ENCODE results near the gene SIAH1. TPM values are rescaled to one million over a fixed set of nuclear protein-coding genes. Genes with fewer than 3 reads are reported as not detected.

Gene SIAH1
- total RNA-seq, 1 experiment from 2014 or later: 22.7 TPM

DNA sequence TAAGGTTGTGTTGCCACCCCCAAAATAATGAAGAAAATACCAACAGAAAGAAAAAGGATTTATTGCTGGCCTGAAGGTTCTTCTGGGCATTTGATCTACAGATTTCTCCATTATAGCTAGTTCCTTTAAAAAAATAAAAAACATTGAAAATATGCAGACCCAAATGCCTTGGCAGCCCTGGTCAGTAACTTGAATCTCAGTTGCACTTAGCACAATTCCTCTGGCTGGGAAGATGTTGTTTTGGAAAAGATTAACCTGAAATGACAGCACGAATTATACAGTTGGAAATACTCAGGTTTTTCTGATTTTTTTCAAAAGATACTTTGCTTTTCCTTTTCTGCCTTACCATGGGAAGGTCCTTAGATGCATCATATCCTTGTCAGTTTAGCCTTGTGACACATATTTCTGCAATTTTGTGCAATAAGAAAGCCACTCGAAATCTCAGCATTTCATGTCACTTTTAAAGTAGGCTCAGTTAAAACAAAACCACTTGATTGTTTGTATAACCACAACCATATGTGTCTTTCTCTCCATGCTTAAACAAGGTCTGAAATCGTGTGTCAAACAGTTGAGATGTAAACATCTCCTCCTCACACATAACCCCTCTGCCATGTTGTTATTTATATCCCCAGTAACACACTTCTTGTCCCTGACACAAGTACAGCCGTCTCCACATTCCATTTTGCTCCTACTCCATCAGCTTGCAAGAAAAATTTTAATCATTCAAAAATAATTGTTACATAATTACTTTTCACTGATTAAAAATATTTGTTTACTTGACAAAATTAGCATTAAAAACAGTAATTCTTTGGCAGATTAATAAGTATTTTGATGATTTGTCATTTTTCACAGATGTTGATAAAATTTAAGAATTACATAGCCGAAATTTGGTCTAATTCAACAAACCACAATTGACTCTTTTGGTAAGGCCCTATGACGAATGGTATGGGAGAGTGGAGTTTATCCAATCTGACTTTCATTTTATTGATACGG, 61.1 kb downstream of the SIAH1 start:
- BruUV-seq (replicated peaks): no TSS peak
- Histone ChIP-seq H2AFZ (ENCODE audit: low read depth, low read length, poor library complexity, severe bottlenecking) (no peak overlapping the region), H3K27me3 (ENCODE audit: insufficient read depth, low read length) (no peaks in the 10 kb centered on the region), H4K20me1 (ENCODE audit: insufficient read depth) (no peaks in the 10 kb centered on the region; the same call in 1 of the 2 replicates), H3K9me3 (ENCODE audit: control insufficient read depth in 1 of 2, insufficient read depth in 1 of 2, low read depth in 1 of 2, low read length in 2 of 2) (no peaks in the 10 kb centered on the region), H3K9me2 (ENCODE audit: insufficient read depth) (no peaks in the 10 kb centered on the region), H3K4me2 (ENCODE audit: low read length) (no peak overlapping the region), H3K79me2 (ENCODE audit: insufficient read depth, low read length) (no peaks in the 10 kb centered on the region), H3K4me1 (ENCODE audit: control insufficient read depth in 1 of 2, insufficient read depth in 2 of 2, low read length in 2 of 2) (no peaks in the 10 kb centered on the region), H3K9ac (ENCODE audit: low read length) (no peak overlapping the region), H3K27ac (ENCODE audit: low read depth, low read length) (no peak overlapping the region), H3K36me3 (ENCODE audit: control insufficient read depth in 1 of 2, insufficient read depth in 2 of 2, low read length in 2 of 2) (no peaks in the 10 kb centered on the region), H3K4me3 (replicated peaks in 1 of 2; ENCODE audit: low read depth in 1 of 2, low read length in 2 of 2) (no peak overlapping the region)
- no peak for DNase-seq (ENCODE audit: low read depth, low spot score)
- intact Hi-C loops (cut with micrococcal nuclease): no loop called here
- CTCF ChIA-PET: no interaction called here
- TF ChIP-seq SIN3A (IDR thresholded peaks at IDR 0.05; ENCODE audit: low read depth) (no peak), SRF (IDR thresholded peaks at IDR 0.05; ENCODE audit: low read depth) (no peak), CEBPB (IDR thresholded peaks at IDR 0.05; ENCODE audit: low read depth) (no peak), CBX3 (IDR thresholded peaks at IDR 0.05; ENCODE audit: low read depth) (no peak), FOSL1 (IDR thresholded peaks at IDR 0.05; ENCODE audit: low read depth) (no peak), ZFX (IDR thresholded peaks at IDR 0.05) (no peak), YY1 (IDR thresholded peaks at IDR 0.05; ENCODE audit: extremely low read depth, insufficient replicate concordance, low read depth, low read length) (no peak), ZNF274 (IDR thresholded peaks at IDR 0.05; ENCODE audit: low read depth, low read length) (no peak), POLR2AphosphoS5 (IDR thresholded peaks at IDR 0.05; ENCODE audit: low read depth, low read length) (no peak), EGR1 (IDR thresholded peaks at IDR 0.05; ENCODE audit: low read depth) (no peak)
- TF ChIP-seq, protein P1, sequence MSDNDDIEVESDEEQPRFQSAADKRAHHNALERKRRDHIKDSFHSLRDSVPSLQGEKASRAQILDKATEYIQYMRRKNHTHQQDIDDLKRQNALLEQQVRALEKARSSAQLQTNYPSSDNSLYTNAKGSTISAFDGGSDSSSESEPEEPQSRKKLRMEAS (IDR thresholded peaks at IDR 0.05): no peak
- TF ChIP-seq, protein P2, sequence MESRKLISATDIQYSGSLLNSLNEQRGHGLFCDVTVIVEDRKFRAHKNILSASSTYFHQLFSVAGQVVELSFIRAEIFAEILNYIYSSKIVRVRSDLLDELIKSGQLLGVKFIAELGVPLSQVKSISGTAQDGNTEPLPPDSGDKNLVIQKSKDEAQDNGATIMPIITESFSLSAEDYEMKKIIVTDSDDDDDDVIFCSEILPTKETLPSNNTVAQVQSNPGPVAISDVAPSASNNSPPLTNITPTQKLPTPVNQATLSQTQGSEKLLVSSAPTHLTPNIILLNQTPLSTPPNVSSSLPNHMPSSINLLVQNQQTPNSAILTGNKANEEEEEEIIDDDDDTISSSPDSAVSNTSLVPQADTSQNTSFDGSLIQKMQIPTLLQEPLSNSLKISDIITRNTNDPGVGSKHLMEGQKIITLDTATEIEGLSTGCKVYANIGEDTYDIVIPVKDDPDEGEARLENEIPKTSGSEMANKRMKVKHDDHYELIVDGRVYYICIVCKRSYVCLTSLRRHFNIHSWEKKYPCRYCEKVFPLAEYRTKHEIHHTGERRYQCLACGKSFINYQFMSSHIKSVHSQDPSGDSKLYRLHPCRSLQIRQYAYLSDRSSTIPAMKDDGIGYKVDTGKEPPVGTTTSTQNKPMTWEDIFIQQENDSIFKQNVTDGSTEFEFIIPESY (IDR thresholded peaks at IDR 0.05; ENCODE audit: extremely low read depth, insufficient replicate concordance, low read length): no peak
- RAD21 ChIA-PET (ENCODE audit: low non-redundant PET in 1 of 2, low total read pairs in 2 of 2, uncharacterized antibody in 2 of 2, unreplicated experiment in 2 of 2): no interaction called here
- POLR2A ChIA-PET: no interaction called here
- ATAC-seq: no peak
